GM18858 (cell line): Measurements from ENCODE around the gene DNM3.
"Not testable (repeated sequence)": the region's sequence is repeated elsewhere in the genome, so short reads cannot be mapped to it uniquely, and the experiment has no call there.

Experiments
- ATAC-seq: cut with Tn5 transposase; IDR thresholded peaks from one replicate; pipeline ENCODE4 v1.9.1; 2021; ENCODE audit not compliant: unreplicated experiment

DNM3 gene

GRCh38 chr1:172005856-172006255 lies 164.6 kb downstream of the DNM3 start:
- no peak for ATAC-seq

GRCh38 chr1:172006660-172007059 lies 165.4 kb downstream of the DNM3 start:
- ATAC-seq = no peak

- ATAC-seq = no peak
Measured at GRCh38 chr1:172018727-172019311, 177.5 kb downstream of the DNM3 start.

- no peak for ATAC-seq
Measured at GRCh38 chr1:172019976-172020375, 178.7 kb downstream of the DNM3 start.

- ATAC-seq = no peak
Measured at GRCh38 chr1:172024516-172024915, 183.2 kb downstream of the DNM3 start.

- not testable (repeated sequence) for ATAC-seq
Measured at GRCh38 chr1:172024944-172025738, 183.8 kb downstream of the DNM3 start.

GRCh38 chr1:172040466-172040865 lies 199.2 kb downstream of the DNM3 start:
- no peak for ATAC-seq

GRCh38 chr1:172041102-172041501 lies 199.8 kb downstream of the DNM3 start:
- no peak for ATAC-seq

- ATAC-seq = no peak
Measured at GRCh38 chr1:172041742-172042141, 200.4 kb downstream of the DNM3 start.

- no peak for ATAC-seq
Measured at GRCh38 chr1:172043900-172044299, 202.6 kb downstream of the DNM3 start.

GRCh38 chr1:172051898-172052297 lies 210.6 kb downstream of the DNM3 start:
- ATAC-seq = no peak

- ATAC-seq = no peak
Measured at GRCh38 chr1:172054172-172054571, 212.9 kb downstream of the DNM3 start.

GRCh38 chr1:172055816-172056419 lies 214.6 kb downstream of the DNM3 start:
- ATAC-seq = not testable (repeated sequence)

- no peak for ATAC-seq
Measured at GRCh38 chr1:172068334-172068733, 227.0 kb downstream of the DNM3 start.

GRCh38 chr1:172069051-172069450 lies 227.8 kb downstream of the DNM3 start:
- ATAC-seq = no peak

GRCh38 chr1:172069534-172069933 lies 228.2 kb downstream of the DNM3 start:
- no peak for ATAC-seq

GRCh38 chr1:172070055-172070454 lies 228.8 kb downstream of the DNM3 start:
- ATAC-seq = no peak

- ATAC-seq = no peak
Measured at GRCh38 chr1:172071746-172072145, 230.4 kb downstream of the DNM3 start.

- ATAC-seq = not testable (repeated sequence)
Measured at GRCh38 chr1:172079859-172080258, 238.6 kb downstream of the DNM3 start.

GRCh38 chr1:172083191-172083590 lies 241.9 kb downstream of the DNM3 start:
- ATAC-seq = no peak

GRCh38 chr1:172084876-172085275 lies 243.6 kb downstream of the DNM3 start:
- ATAC-seq = no peak

- ATAC-seq = no peak
Measured at GRCh38 chr1:172085317-172085716, 244.0 kb downstream of the DNM3 start.
